Progenitor cell of endocrine pancreas (in vitro differentiated cells): ENCODE measurements around the gene INO80E. TPM values are rescaled to one million over a fixed set of nuclear protein-coding genes. Genes with fewer than 3 reads are reported as not detected.

Source experiments
- DNase-seq: peaks from one replicate; pipeline ENCODE4 v3.0.0; 2021; ENCODE audit warnings: low spot score; ENCODE audit not compliant: unreplicated experiment
- H3K27ac Mint-ChIP-seq: 2 replicates; pipeline ENCODE4 v1.8.0; 2021; ENCODE audit warnings: mild to moderate bottlenecking, moderate library complexity, mixed read lengths
- H3K27me3 Mint-ChIP-seq: 2 replicates; pipeline ENCODE4 v1.8.0; 2021; ENCODE audit warnings: mixed read lengths
- H3K36me3 Mint-ChIP-seq: 2 replicates; pipeline ENCODE4 v1.8.0; 2022; ENCODE audit warnings: mixed read lengths; ENCODE audit not compliant: insufficient read depth
- H3K4me1 Mint-ChIP-seq: 2 replicates; pipeline ENCODE4 v1.8.0; 2021; ENCODE audit warnings: low read depth, mixed read lengths
- H3K4me3 Mint-ChIP-seq: 2 replicates; pipeline ENCODE4 v1.8.0; 2021; ENCODE audit warnings: low read depth, mild to moderate bottlenecking, moderate library complexity, mixed read lengths
- H3K9me3 Mint-ChIP-seq: 2 replicates; pipeline ENCODE4 v1.8.0; 2021; ENCODE audit warnings: low read depth, mixed read lengths
- CTCF ChIP-seq: fragments of 200-600 bp; sonication (generic); IDR thresholded peaks from one replicate; pipeline ENCODE4 v1.5.0; 2021; ENCODE audit warnings: antibody characterized with exemption, mild to moderate bottlenecking; ENCODE audit not compliant: unreplicated experiment
- total RNA-seq: library from RNA; stranded (reverse); gene quantifications from 2 replicates; pipeline ENCODE4 v1.2.1, GENCODE V29; 2021

INO80E gene
- total RNA-seq, 1 donor from 2014 or later, result 74.2 TPM

GRCh38 chr16:29972992-29973383 lies 23.1 kb upstream of the INO80E start:
- no peak for DNase-seq
- Mint-ChIP-seq H3K9me3 (peaks cover 6% of the 10 kb centered on the region), H3K36me3 (peaks cover 30% of the 10 kb centered on the region), H3K4me3 (peak overlapping the region; percentile 95), H3K4me1 (peaks cover 22% of the 10 kb centered on the region), H3K27me3 (no peaks in the 10 kb centered on the region), H3K27ac (peak overlapping the region; percentile 73)
- no peak for TF ChIP-seq CTCF

GRCh38 chr16:29973384-29974246 lies 22.4 kb upstream of the INO80E start, which contains the start of gene TAOK2:
TAOK2 (plus strand) TSS chr16:29973868; CDS start chr16:29977773, 3,905 bp downstream.
- no peak for TF ChIP-seq CTCF
- H3K9me3 Mint-ChIP-seq, result peaks cover 6% of the 10 kb centered on the region
- H3K36me3 Mint-ChIP-seq, result peaks cover 26% of the 10 kb centered on the region
- peak within 1 kb of the TSS; percentile 95 for H3K4me3 Mint-ChIP-seq
- peaks cover 22% of the 10 kb centered on the region for H3K4me1 Mint-ChIP-seq
- no peaks in the 10 kb centered on the region for H3K27me3 Mint-ChIP-seq
- DNase-seq, result peak; percentile 99
- peak within 1 kb of the TSS; percentile 87 for H3K27ac Mint-ChIP-seq

- H3K9me3 Mint-ChIP-seq, result peaks cover 6% of the 10 kb centered on the region
- no peaks in the 10 kb centered on the region for H3K27me3 Mint-ChIP-seq
- peak overlapping the region; percentile 95 for H3K4me3 Mint-ChIP-seq
- peaks cover 22% of the 10 kb centered on the region for H3K4me1 Mint-ChIP-seq
- no peak for DNase-seq
- H3K36me3 Mint-ChIP-seq, result peaks cover 22% of the 10 kb centered on the region
- TF ChIP-seq CTCF, result no peak
- H3K27ac Mint-ChIP-seq, result peak overlapping the region; percentile 87
Observed at GRCh38 chr16:29974291-29975133, 21.5 kb upstream of the INO80E start.

GRCh38 chr16:29975134-29975538 lies 20.9 kb upstream of the INO80E start:
- peaks cover 19% of the 10 kb centered on the region for H3K36me3 Mint-ChIP-seq
- H3K9me3 Mint-ChIP-seq, result peaks cover 6% of the 10 kb centered on the region
- no peak for DNase-seq
- H3K27me3 Mint-ChIP-seq, result no peaks in the 10 kb centered on the region
- peaks cover 22% of the 10 kb centered on the region for H3K4me1 Mint-ChIP-seq
- peak overlapping the region; percentile 95 for H3K4me3 Mint-ChIP-seq
- no peak for TF ChIP-seq CTCF
- peak overlapping the region; percentile 27 for H3K27ac Mint-ChIP-seq
